ENCODE data around the gene C11orf86.

The C11orf86 gene

GRCh38 chr11:67024966-67025365 lies 49.9 kb downstream of the C11orf86 start:
- no peak for DNase-seq (ENCODE audit: low spot score)

- no peak for DNase-seq (ENCODE audit: low spot score)
Observed at GRCh38 chr11:67025750-67026149, 50.6 kb downstream of the C11orf86 start.
